GM19372 (cell line): Measurements from ENCODE around the gene SBF2.

ENCODE experiments used
- ATAC-seq: cut with Tn5 transposase; IDR thresholded peaks from one replicate; pipeline ENCODE4 v1.9.1; 2021; ENCODE audit warnings: mild to moderate bottlenecking, low read depth, moderate library complexity; ENCODE audit not compliant: unreplicated experiment

SBF2 gene

GRCh38 chr11:9797300-9797699 is 496.7 kb downstream of the SBF2 start:
- no peak for ATAC-seq

- no peak for ATAC-seq
Observed at GRCh38 chr11:9796854-9797253, 497.2 kb downstream of the SBF2 start.

- ATAC-seq = no peak
Observed at GRCh38 chr11:9796266-9796665, 497.8 kb downstream of the SBF2 start.

GRCh38 chr11:9790703-9791102 is 503.3 kb downstream of the SBF2 start:
- ATAC-seq = no peak

- ATAC-seq = no peak
Observed at GRCh38 chr11:9789910-9790309, 504.1 kb downstream of the SBF2 start.

- no peak for ATAC-seq
Observed at GRCh38 chr11:9787981-9788521, 506.0 kb downstream of the SBF2 start.

GRCh38 chr11:9787260-9787659 is 506.8 kb downstream of the SBF2 start:
- no peak for ATAC-seq

GRCh38 chr11:9784602-9785315 is 509.3 kb downstream of the SBF2 start:
- no peak for ATAC-seq

- no peak for ATAC-seq
Observed at GRCh38 chr11:9783986-9784385, 510.0 kb downstream of the SBF2 start.

- ATAC-seq = no peak
Observed at GRCh38 chr11:9780929-9781328, 513.1 kb downstream of the SBF2 start.

- ATAC-seq = no peak
Observed at GRCh38 chr11:9777525-9777924, 516.5 kb downstream of the SBF2 start.

- no peak for ATAC-seq
Observed at GRCh38 chr11:9777066-9777465, 517.0 kb downstream of the SBF2 start.

- ATAC-seq = no peak
Observed at GRCh38 chr11:9776203-9776602, 517.8 kb downstream of the SBF2 start.

GRCh38 chr11:9775398-9775779 is 518.6 kb downstream of the SBF2 start:
- no peak for ATAC-seq

- ATAC-seq = no peak
Observed at GRCh38 chr11:9774591-9775397, 519.2 kb downstream of the SBF2 start.

- ATAC-seq = no peak
Observed at GRCh38 chr11:9774109-9774508, 519.9 kb downstream of the SBF2 start.

- ATAC-seq = no peak
Observed at GRCh38 chr11:9773524-9773923, 520.5 kb downstream of the SBF2 start.

- ATAC-seq = no peak
Observed at GRCh38 chr11:9772218-9772617, 521.8 kb downstream of the SBF2 start.

- no peak for ATAC-seq
Observed at GRCh38 chr11:9771071-9771511, 522.9 kb downstream of the SBF2 start.

GRCh38 chr11:9769621-9770020 is 524.4 kb downstream of the SBF2 start:
- no peak for ATAC-seq

GRCh38 chr11:9765320-9766101 is 528.5 kb downstream of the SBF2 start:
- no peak for ATAC-seq
